Activated CD4-positive, alpha-beta T cell treated with anti-CD3 and anti-CD28 coated beads, Interleukin-10, Interleukin-2, amounts not matched to agents 100 ng/mL and 50 ng/mL, durations not matched to agents 16 hours and 8 hours (primary cell): ENCODE results near the gene OTOG.

Experiments used
- DNase-seq: peaks from one replicate; pipeline ENCODE4 v3.0.0-alpha.2; 2020

Gene OTOG

DNA sequence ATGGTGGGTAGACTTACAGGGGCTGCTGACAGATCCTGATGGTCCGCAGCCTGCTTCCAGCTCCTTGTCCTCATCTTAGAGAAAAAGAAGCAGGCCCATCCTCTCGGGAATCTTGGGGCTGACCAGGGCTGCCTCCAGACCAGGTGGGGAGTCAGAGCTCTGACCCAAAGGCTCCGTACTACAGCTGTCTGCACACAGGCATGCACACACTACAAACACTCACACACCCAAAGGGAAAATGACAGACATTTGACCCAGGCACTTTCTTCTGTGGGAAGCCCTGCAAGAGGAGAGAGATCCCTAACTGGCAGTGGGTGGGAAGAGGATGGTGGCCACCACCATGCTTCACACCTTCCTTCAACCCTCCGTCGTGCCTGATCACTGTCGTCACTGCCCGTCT lies 125.4 kb downstream of the OTOG start:
- no peak for DNase-seq

DNA sequence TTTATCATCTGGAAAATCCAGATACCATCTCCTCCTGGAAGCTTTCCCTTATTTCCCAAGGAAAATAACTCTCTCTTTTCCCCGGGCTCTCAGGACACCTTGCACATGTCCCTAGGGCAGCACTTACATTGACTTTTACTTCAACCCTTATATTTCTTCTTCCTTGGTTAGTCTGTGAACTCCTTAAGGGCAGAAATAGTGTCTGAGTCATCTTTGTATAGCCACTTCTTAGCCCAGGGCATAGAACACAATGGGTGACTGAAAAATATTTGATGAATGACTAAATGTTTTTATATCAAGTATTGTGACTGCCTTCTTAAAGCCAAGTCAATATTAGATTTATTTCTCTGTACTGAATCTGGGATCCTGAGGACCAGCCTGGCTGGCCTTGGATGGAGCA lies 126.9 kb downstream of the OTOG start:
- no peak for DNase-seq

DNA sequence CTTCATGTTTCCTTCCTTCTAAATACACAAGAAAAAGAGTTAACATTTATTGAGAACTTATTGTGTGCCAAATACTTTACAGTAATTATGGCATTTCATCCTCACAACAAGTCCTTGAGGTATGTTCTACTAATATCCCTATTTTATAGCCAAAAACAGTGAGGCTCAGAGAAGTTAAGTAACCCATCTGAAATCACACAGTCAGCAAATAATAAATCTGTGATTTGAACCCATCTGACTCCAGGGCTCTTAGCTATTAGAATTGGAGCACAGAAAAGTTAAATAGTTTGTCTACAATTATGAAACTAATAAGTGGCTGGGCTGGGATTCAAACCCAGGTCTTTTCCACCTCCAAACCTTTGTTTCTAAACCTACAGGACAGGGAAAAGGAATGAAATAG lies 135.8 kb downstream of the OTOG start:
- DNase-seq: no peak

DNA sequence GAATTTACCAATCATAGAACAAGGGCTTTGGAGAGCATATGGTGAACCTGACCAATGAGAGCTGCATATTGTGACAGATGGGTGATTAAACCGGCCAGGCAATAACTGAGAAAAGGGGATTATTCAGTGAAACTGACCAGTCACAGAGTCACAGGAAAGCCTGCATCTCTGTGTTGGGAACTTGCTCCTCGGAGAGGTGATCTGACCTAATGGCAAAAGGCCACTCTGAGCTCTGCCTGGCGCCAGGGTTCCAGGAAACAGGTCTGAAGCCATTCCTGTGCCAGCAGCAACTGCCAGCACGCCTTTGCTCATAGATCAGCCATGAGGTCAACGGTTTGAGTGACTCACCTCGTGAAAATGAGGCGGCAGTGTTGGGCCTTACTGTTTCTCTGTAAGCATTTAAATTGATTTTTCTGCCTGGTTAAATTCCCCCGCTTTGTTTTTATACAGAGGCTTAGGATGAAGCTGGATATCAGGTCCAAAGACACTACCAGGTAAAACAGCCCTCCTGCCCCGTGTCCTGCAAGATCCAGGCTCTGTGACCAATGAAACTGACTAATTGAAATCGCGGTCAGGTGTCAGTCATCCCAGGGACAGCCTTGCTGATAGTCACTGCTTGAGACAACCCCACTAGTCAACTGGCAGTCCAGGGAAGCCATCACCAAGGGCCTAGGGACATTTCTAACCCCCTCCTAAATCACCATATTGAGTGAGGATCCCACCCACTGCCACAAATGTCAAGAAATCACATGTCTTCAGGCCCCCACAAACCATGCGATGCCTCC lies 136.5 kb downstream of the OTOG start:
- no peak for DNase-seq

DNA sequence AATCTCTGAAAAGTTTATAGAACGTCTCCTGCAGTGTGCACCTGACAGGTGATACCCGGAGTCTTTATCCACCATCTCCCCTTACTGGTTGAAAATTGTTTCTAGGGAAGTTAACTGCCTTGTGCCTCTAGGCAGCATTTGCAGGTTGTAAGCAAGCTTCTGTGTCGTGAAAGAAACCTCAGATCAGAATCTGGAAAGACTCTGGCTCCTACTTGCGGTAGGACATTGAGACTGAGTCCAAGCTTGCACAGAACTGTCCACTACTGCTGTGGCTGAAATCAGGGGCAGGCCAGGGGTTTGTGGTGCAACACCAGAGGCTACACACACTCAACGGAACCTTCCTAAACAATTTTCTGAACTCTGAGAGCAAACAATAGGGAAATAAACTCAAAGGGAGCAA lies 137.5 kb downstream of the OTOG start:
- no peak for DNase-seq

DNA sequence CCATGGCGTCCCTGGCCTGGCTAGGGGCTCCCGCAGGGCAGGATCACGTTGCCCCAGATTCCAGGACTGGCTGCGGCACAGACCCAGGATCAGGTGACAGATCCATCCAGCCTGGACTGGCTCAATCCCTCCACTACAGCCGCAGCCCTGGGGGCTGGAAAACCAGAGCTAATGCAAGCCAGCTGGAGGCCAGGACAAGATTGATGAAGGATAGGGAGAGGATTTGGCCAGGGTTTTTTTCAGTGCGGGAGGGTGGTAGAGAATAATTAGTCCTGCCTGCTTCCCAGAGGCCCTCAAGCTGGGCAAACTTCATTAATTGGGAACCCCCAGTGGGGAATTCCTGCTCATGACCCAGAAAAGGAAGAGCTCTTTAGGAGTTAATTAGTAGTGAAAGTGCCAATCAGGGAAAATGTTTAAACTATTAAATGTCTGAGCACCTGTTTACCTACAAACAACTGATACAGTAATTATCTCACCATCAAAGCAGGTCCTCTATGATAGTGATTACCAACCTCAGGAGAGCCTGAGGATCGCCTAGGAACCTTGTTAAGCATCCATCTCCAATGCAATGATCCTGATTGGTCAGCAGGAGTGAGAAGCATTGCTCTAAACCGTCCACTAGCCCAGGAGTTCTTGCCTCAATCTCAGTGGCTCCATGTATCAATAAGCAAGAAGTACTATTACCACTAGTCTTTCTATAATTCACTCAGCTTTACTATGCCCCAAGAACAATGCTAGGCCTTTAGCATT lies 139.3 kb downstream of the OTOG start:
- DNase-seq: no peak

DNA sequence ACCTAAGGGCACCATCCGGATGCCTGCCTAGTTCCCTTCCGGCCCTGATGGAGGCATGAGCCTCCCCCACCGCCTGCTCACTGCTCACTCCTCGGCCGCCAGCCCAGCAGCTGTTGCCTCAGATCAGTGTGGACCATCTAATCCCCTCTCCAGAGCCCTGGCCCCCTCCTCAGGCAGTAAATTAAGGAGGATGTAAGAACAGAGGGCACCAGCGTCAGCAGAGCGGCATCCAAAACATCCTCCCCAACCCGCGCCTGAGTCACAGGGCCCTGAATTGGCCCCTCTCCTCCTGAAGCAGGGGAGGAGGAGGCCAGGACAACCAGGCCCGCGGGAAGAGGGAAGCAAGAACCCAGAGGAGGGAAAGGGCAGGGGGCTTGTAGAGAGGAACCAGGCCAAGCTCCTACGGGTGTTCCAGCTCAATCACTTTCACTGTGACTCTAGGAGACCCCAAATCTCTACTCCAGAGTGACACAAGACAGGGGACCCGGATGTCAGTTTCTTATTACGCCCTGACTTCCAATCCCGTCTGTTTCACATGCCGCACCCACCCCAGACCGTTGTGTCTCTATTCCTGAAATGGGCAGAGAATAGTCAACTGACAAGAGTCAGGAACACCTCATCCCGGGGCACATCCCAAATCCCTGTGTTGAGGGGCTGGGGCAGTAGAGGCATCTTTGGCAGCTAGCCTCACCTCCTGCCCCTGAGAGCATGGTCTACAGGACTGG lies 141.0 kb downstream of the OTOG start:
- no peak for DNase-seq

DNA sequence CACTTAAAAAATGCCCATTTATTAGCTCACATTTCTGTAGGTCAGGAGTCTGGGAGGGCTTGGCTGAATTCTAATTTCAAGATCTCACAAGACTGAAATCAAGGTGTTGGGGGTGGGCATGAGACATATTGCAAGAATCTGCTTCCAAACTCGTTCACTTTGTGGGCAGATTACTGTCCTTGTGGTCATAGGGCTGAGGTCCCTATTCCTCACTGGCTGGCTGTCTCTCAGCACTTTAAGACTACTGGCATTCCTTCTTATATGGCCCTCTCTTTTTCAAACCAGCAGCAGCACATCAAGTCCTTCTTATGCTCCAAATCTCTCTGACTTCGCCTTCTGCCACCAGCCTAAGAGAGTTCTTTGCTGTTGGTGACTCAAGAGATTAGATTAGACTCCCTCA lies 144.5 kb downstream of the OTOG start:
- DNase-seq: no peak

DNA sequence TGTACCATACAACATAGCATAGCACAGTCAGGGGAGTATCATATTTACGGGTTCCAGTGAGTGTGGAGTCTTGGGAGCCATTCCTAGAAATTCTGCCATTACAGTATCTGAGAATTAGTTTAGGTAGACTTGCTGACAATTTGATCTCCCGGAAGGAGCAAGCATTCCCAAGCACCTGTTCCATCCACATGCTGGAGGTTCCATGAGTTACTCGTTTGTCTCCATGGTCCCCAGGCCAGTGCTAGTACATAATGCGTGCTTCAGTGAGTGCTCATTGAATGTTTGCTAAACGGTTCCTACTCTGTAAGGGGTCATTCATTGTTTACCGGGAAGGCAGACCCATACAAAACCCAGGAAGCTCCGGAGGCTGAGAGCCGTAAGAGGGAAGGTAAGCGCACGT lies 144.9 kb downstream of the OTOG start:
- DNase-seq: no peak

DNA sequence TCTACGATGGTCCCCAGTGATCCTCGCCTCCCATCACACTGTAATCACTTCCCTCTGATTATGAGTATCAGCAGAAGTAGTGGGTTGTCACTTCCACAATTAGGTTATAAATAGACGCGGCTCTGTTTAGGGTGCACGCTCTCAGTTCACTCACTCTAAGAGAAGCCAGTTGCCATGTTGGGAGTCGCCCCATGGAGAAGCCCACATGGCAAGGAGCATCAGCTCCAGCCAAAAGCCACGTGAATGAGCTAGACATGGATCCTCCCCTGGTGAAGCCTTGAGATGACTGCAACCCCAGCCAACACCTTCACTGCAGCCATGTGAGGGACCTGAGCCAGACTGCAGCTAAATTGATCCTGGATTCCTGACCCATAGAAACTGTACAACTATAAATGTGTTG lies 145.9 kb downstream of the OTOG start:
- DNase-seq: no peak

DNA sequence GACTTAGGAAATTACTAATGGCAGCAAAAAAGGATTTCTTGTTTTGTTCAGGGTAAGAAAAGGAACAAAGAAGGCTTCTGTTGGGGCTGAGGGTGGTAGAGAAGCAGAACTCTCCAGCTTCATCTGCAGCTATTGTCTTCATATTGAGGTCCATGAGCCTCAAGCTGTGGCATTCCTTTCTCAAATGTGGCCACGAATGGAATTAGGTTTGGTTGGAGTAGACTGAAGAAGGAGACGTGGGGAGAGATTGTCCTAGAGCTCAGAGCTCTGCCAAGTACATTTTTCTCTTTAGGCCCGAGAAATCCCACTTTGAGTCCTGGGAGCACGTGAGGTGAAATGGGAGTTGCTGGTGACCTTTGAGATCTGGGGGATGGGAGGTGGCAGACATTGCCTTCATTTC lies 146.5 kb downstream of the OTOG start:
- no peak for DNase-seq

DNA sequence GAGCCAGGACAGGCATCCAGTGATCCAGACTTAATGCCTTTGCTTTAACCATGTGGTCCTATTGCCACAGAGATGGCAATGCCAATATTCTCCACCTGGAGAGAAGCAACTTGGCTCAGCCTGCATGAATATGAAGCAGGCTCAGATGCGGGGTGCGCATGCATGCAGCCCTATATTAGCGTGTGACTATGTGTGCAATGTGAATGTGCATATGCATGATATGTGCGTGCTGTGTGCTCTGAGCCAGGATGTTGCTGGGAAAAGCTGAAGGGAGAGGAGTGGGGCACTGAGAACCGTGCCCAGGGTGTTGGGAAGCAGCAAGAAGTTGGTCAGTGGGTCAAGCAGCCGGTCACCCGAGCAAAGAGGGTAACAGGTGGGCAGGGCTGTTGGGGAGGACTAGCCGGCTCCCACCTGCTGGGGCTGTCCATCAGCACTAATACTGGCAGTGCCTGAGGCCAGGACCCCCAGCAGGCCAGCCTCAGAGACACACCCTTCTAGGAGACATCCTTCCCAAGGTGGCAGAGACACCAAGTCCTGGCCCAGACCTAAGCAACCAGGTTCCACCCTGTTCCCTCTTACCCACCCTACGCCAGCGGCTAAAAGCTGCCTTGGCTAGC lies 147.5 kb downstream of the OTOG start:
- no peak for DNase-seq

DNA sequence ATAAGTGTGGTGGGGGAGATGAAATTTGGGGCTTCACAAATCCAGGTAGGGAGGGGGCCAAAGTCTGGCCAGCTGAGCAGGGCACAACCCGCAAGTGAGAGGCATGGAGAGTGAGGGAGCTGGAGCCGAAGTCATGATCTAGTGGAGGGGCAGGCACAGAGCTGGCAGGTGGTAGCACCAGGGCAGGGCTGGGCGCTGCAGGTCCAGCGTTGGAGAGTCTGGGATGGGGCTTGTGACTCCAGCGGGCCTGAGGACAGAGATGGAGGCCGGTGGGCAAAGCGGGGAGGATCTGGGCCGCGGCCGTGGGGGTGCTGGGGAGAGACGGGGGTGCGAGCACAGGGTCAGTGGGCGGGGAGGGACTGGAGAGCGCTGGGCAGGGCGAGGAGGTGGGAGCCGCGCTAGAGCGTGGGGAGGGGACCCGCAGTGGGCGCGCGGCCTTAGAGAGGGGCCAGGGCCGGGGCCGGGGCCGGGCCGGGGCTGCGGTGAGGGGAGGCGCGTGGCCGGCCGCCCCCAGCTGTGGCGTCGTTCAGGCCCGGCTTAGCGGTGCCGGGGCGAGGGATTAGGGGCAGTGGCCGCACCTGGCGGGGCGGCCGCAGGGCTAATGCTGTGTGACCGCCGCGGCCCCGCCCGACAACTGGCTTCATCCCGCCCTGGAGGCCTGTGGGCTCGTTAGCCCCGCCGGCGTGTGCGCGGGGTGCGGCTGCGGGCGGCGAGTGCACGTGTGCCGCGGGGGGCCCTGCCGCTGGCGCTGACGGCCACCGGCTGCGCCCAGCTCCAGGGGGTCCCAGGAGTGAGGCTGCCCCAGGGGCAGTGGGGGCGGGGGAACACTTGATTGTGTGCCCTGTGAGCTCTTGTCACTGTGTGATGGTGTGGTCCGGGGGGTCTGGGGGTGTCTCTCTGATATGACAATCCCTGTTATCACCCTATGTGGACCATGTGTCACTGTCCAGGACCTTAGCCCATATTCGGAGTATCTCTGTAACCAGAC lies 148.7 kb downstream of the OTOG start:
- no peak for DNase-seq

DNA sequence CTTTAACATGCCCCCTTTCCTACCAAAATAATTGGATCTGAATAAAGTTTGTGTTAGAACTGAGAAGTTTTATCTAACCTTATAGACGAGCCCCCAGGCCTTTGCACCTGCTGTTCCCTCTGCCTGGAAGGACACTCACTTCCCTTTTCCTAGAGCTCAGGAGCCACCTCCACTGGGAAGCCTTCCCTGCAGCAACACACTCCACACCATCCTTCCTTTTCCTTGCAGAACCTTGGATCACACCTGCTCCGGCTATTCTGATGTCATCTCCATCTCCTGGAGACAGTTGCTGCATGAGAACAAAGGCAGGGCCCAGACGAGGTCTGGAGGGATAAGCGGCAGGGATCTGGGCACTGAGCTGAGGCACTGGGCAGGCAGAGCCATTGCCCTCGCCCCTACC lies 149.7 kb downstream of the OTOG start:
- DNase-seq: no peak
